ENCODE data around the gene TEAD1.

TEAD1 gene

DNA sequence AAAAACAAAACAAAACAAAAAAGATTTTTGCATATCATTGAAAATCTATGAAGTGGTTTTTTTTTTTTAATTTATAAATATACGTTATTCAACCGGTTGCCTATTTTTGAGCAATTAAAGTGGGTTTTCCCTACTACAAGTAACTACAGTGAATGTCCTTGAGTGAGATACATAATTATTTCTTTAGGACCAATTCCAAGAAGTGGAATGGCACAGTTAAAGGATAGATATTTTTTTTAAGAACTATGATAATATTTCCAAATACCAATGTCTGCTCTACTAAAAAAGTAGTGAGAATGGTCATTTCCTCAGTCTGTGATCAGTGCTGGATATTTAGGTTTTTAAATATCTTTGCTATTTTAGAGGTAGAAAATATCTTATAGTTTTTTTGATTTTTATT, 118.8 kb downstream of the TEAD1 start:
- no peak for DNase-seq

DNA sequence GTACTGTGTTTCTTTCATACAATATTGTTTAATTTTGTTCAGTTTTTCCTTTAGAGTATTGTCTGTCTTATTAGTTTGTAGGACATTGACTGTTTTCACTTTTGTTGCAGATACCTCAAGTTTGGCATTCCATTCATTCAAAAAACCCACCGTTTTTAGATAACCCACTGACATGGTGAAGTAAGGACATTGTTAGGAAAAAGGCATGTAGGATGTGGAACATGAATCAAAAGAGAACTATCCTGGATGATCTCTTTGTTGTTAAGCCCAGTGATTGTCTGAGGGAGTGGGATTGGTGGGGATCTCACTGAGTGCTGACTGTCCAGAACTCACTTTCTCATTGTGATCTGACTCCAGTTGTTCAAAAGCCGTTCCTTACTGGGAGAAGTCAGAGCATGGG, 119.3 kb downstream of the TEAD1 start:
- DNase-seq: no peak

DNA sequence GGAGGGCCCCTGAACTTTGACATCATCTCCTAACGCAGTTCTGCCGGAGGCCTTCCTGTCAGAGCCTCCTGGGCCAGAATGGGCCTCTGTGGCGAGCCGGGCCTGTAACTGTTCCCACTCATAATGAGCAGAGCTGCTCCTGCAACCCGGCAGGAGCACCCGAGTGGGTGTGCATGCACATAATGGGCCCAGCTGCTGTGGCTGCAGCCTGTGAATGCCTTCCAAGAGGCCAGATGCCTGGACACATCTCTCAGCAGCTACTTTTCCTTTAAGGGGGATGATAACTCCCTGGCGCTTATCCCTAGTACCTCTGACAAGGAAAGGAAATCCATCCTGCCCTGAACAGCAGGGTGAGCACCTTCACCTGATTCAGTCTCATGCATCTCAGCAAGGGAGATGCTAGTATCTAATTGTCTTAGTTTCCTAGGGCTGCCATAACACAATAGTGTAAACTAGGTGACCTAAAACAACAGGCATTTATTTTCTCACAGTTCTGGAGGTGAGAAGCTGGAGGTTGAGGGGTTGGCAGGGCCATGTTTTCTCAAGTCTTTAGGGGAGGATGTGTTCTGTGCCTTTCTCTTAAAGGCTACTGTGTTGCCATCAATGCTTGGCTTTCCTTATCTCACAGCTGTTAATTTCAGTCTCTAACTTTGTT, 120.5 kb downstream of the TEAD1 start:
- no peak for DNase-seq

DNA sequence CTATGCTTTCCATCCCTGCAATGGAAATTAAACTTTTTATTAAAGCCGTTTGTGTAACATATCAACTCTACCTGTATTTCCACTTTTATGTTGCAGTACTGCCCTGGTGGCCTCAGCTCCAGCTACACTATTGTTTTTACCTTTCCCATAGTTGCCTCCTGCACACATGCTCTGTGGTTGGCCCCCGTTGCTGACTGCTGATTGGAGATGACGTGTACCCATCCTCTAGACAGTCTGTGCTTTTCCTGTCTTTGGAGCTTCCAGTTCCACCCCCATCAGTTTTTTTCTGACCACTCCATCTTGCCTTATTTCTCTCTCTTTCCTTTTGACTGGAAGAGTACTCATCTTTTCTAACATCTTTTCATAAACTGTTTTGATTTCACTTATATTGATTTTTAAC, 123.8 kb downstream of the TEAD1 start:
- no peak for DNase-seq

DNA sequence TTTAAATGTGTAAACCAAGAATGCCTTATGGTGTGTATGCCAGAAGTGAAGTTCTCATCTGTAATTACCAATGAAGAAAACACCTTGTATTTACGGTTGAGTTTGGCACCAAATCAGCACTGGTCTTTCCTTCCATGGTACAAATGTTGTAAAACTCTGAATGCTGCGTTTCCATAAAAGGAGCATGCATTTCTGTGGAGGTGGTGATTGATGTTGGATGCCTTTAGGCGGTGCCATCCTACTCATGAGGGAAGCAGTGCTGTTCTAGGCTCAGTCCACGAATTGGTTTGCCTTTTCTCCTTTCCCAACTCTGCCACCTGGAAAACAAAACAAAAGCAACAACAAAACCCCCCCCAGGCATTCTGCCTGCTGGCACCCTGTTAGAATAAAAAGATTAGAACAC, 124.4 kb downstream of the TEAD1 start:
- no peak for DNase-seq

DNA sequence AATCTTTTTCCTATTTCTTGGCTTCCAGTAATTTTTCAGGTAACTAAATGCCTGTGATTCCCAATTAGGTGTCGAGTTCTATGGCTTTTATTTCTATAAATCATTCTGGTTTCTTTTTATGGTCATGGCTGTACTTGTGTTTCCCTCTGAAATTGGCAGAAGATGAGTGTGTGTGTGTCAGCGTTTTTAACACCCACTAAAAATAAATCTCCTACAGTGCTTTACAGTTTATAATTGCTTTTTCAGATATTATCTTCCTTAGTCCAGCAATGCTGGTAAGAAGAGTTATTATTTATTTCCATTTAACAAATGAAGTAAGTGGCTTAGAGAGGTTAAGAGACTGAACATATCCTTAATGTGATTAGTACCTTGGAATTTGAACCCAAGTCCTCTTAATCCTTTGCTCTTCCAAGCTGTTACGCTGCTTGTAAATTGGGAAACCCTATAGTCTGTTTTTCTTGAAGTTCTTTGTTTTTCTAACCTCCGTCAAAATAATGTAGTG, 125.2 kb downstream of the TEAD1 start:
- no peak for DNase-seq

DNA sequence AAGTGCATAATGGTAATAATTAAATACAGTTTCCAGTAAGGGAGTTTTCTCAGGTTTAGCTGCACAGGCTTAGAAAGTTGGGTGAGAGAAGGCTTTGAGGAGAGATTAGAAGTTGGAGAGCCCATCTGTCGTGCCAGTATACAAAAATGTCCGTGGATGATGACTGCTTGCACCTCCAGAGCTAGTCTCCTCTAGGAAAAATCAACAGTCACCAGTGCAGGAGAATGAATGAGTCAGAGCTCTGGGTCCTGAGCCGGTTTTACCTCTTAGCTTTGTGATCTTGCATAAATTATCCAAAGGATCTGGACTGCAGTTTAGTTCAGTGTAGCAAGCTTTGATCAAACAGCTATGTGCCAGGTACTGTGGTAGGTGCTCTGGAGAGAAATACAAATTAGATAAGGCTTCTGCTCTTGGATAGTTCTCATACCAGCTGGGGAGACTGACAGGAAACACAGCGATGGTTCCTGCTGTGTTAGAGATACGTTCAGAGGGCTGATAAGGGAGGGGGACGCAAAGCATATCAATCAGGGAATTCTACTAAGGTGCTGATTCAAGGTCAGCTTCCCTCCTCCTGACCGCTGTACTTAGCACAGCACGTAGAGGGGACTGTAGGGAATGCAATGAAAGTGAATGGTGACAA, 125.9 kb downstream of the TEAD1 start:
- DNase-seq: peak; percentile 38

DNA sequence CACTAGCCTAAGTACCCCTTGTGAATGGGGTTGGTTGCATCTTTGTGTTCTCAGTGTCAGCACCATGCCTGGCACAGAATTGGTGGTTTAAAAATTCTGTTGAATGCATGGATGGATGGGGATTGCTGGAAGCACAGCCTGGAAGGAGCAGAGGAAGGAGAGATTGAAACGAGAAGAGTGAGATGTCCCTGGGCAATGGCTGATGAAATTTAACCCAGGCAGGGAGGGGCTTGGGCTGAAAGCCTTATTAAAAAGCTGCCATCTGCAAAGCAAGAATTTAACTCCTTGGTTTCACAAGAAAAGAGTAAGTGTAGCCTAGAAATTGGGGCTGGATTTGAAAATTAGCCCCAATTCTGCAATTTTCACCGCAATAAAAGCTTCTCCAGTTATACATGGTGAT, 126.7 kb downstream of the TEAD1 start:
- DNase-seq: no peak

DNA sequence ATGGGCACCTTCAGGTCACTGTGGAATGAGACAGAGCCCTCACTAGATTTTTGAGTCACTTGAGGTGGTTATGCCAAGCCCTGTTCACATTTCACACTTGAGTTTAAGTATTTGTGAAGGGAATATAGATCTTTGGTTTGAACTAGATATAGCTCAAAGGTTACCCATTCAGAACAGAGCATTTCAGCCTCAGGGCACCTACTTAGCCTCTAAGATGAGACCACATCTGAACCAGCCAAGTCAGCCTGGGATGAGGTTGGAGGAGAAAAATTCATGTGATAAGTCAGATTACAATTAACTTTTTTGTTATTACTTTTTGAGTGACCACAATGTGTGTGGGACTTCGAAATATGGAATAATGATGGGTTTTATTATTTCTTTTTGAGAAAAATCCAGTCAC, 127.8 kb downstream of the TEAD1 start:
- no peak for DNase-seq

DNA sequence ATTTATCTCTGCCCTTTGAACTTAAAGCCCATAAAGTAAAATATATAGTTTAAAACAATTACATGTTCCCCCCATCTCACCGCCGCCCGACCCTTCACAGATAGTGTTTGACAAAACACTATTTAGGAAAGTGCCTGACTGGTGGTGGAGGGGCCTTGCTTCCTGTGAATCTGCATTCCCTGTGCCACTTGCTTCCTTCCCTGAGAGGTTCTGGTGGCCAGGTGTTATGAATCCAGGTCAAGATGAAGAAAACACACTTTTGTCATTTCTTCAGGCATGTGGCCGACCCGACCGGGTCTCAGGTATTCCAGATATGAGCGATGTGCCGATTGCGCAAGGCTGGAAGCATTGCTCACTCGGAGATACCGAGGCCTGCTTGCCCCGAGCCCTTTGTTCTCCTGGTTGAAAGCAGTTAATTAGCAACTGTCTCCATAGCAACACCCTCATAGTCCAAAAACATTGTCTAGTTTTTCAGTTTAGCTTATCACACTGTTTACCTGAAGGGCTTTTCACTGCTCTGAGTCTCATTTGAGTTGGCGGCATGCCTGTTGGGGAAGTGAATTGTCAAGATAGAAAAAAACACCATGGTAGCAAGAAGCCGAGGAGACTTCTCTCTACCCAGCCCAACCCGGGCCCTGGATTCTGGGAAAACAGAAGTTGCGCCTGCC, 128.3 kb downstream of the TEAD1 start:
- peak; percentile 61 for DNase-seq

DNA sequence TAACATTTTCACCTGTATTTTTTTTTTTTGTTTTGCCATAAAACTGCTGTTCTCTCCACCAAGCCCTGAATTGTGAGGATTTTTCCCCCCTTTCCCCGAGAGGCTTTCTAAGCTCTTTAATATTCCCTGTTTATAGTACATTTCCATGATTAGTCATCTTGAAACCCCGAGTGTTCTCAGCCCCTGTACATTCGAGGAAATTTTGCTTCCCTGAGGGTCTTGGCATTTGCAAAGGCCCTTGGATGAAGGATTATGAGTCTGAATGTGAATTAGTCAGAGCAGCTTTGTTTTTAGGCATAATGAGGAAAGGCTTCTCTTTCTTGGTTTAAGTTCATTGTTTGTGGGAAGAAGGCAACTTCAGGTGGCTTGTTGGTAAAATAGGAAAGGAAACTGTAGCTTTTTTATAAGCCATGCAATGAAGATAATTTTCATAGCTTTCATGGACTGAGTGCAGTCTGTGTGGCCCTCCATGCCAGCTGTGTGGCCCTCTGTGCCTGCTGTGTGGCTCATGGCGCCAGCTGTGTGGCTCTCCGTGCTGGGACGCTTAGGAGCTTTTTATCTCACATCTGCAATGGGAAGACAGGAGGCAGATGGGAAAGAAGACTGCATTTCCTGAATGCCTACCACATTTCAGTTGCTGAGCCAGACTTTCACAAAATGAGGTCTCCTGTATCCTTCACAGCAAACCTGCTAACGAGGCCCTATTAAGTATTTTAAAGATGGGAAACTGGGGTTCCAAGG, 129.0 kb downstream of the TEAD1 start:
- DNase-seq: peak; percentile 28

DNA sequence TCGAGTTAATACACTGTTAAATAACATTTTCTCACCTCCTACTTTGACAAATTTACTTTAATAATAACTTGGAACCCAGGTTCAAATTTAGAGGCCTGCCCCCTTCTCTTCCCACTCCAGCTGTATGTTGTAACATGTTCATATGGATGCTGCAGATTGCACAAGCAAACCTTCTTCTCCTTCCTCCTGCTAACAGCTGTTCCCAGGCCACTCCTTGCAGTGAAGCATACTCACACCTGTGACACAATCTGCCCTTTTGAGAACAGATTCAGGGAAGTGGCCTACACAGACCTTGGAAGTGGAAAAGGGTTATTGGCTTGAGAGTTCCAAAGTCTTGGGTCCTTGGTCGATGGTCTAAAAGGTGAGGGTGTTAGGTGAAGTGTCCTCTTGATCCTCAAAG, 131.9 kb downstream of the TEAD1 start:
- no peak for DNase-seq

DNA sequence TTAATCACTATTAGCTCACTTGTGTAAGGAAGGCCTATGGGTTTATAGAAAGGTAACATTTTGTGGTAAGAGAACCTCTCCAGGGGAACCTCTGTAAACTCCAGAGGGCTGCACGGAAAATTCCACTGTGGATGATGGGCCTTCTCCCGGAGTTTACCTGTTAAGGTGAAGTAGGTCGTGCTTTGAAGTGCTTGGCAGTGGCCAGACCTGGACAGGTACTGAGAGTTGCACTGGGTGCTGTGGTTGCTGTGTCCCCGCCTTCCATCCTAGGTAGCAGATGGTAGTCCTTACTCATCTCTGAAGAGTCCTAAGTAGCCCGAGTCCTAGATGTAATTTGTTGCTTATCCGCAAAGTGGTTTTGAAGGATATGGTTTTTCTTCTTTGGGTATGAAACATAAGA, 133.4 kb downstream of the TEAD1 start:
- no peak for DNase-seq

DNA sequence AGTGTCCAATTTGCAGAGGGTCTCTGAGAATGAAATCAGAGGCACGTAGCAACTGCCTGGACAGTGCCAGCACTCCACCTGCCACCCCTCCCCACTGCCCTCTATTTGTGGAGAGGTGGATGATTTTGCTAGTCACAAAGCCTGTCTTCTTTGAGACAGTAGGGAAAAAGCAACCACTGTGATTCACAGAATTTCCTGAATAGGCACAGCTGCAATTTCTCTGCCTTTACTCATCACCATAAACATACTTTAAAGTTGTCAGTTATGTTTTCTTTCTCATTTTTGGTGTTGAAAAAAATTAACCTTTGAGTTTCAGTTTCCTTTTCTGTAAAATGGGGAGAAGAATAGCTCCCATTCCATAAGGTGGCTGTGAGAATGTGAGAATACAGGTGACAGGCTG, 134.3 kb downstream of the TEAD1 start:
- DNase-seq: no peak

DNA sequence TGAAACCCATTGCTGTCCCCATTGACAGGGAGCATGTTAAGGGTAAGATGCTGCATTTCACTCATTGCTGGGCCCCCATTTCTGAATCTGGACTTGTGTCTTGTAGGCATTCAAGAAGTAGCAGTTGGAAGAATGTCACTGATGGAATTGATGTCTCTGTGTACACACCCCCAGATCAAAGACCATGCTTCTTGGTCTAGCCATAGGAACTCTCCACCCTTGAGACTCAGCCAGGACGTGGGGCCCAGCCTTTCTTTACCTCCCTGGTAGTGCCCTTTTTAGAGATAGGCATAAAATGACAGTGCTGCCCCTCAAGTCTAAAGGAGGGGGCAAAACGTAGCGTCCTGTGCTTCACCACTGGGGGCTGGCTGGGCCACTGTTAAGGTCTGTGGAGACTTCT, 135.1 kb downstream of the TEAD1 start:
- DNase-seq: no peak

DNA sequence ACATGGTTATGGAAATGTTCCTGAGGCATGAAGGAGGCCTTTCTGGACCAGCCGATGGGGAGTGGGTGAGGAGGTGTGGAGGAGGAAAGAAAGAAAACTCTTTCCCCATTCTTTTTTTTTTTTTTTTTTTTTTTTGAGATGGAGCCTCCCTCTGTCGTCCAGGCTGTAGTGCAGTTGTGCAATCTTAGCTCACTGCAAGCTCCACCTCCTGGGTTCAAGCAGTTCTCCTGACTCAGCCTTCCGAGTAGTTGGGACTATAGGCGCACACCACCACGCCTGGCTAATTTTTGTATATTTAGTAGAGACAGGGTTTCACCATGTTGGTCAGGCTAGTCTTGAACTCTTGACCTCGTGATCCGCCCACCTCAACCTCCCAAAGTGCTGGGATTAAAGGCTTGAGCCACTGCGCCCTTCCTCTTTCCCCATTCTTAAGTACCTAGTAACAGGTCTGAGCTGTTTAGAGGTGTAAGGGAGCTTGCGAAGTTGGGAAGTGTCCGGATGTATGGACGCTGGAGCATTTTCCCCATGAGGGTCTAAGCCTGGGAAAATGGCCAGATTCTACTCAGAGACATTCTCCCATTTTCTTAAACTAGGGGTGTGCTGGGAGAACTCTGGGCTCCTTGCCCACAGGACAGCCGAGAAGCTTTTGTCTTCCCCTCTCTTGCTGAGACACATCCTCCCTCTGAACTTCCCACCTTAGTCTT, 135.8 kb downstream of the TEAD1 start:
- no peak for DNase-seq

DNA sequence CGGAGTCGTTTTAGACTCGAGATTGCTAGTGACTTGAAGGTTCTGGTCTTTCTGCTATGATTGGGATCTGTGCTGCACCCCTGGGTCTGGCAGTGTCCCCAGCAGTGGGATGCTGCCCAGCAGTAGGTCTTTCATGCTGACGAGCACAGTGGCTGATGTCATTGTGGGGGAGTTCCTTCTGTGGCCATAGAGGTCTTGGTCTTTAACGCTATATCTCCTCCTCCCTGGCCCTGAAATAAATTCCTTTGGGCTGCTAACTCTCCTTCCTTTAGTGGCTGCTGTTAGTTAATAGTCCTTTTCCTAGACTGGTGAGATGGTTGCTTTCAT, 136.3 kb downstream of the TEAD1 start:
- no peak for DNase-seq

DNA sequence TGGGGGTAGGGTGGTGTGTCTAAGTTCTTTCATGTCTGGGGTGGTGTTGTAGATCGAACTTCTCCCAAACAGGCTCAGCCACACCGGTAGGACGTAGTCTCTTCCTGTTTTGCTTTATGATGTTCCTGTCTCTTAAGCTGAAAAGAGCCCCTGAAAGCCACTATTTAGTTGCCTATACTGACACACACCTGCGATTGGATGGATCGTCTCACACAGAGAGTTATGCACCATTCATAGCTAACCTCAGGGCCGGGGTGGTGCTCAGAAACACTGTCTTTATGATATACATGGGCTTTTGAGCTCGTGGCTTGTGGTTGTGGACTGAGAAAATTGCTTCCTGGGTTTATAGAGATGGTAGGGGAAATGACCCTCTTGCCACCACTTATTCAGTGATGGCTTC, 137.6 kb downstream of the TEAD1 start:
- DNase-seq: no peak

DNA sequence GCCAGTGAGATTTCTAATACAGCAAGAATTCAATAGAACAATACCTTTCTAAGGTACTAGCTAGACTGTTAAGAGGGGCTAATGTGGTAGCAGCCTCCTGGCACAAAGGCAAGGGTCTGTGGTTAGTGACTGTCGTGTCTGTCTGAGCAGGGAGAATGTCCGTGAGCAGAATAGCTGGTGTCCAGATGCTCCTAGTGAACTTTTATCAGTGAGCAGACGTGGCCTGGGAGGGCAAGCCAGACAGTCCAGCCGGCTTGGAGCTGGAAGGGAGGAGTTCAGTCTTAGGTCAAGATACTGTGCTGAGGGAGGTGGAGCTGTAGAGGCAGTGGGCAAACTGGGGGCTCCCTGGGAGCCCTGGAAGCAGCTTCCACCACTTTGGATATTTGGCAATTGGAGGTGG, 138.6 kb downstream of the TEAD1 start:
- DNase-seq: no peak

DNA sequence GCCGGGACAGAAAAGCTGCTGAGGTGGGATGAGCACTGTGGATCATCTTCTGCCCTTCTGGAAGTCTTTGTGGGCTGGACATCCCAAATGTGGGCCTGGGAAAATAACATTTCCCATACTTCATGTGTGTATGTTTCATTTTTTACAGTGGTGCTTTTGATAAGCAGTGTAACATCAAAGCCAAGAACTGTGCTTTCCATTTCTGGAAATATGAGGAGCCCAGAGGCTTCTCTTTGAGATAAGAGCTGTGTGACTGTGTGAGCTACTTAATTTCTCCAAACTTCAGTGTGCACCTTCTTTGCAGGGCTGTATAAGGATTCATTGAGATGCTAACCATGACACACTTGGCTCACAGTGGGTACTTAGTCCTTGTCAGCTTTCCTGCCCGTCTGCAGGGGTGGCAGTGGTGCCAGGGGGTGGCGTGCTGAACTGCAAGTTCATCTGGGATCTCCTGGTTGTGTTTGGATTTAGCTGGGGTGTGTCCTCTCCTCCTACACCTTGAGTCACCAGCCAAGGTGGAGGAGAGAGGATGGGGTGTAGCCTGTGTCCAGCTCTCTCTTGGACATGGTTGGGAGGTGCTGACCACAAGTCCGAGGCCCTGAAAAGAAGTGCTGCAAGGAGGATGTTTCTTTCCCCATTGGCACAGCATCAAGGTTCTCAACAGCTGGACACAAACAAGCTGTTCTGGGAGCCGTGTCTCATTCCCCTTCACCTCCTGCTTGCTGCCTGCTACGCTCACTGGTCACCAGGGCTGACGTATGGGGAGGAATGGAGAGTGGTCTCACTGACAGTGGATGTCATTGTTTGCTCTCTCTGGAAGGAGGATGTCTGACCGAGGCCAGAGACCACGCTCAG, 139.4 kb downstream of the TEAD1 start:
- DNase-seq: no peak

DNA sequence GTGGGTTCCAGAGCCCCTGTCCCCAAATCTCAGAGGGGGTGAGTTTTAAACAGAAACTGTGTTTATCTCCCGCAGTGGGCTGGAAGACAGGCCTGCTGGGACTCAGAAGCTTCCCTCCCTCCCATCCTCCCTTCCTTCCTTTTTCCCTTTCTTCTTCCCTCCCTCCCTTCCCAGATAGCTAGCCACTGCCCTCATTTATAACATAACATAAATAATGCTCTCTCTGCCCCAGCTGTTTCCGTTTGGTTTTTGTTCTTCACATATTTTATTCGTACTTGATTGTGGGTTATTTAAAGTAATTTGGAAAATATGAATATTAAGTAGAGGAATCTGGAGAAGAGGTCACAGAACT, 140.9 kb downstream of the TEAD1 start:
- DNase-seq: no peak

DNA sequence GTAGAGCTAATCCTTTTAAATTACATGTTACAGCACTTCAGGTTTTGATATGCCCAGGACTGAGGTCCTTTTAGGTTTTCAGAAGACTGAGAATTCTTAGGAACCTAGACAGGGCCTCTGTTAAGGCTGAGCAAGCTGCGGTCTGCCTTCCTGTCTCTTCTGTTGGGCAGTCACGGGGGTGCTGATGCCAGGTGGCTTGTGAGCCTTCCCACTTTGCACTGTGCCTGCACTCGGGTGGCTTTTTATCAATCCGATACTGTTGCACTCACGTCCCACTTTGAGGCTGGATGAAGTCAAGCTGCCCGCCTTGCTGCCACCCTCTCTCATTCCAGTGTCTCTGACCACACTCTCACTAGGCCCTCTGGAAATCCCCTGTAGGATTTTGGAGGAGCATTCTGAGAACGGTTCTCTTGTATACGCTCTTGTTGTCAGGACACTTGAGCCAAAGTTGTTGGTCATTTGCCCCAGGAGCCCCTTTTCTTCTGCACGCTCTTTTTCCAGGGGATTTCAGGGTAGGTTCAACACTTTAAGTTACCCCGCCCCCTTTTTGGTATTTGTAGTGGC, 141.8 kb downstream of the TEAD1 start:
- DNase-seq: no peak
